Activated effector memory CD4-positive, alpha-beta T cell treated with anti-CD3 and anti-CD28 coated beads, Interleukin-2, amount 50 U/mL, for 16 hours (primary cell): ENCODE measurements around the gene XKR8.

Experiments
- DNase-seq: peaks from one replicate; pipeline ENCODE4 v3.0.0-alpha.2; 2020

The XKR8 gene, protein sequence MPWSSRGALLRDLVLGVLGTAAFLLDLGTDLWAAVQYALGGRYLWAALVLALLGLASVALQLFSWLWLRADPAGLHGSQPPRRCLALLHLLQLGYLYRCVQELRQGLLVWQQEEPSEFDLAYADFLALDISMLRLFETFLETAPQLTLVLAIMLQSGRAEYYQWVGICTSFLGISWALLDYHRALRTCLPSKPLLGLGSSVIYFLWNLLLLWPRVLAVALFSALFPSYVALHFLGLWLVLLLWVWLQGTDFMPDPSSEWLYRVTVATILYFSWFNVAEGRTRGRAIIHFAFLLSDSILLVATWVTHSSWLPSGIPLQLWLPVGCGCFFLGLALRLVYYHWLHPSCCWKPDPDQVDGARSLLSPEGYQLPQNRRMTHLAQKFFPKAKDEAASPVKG

DNA sequence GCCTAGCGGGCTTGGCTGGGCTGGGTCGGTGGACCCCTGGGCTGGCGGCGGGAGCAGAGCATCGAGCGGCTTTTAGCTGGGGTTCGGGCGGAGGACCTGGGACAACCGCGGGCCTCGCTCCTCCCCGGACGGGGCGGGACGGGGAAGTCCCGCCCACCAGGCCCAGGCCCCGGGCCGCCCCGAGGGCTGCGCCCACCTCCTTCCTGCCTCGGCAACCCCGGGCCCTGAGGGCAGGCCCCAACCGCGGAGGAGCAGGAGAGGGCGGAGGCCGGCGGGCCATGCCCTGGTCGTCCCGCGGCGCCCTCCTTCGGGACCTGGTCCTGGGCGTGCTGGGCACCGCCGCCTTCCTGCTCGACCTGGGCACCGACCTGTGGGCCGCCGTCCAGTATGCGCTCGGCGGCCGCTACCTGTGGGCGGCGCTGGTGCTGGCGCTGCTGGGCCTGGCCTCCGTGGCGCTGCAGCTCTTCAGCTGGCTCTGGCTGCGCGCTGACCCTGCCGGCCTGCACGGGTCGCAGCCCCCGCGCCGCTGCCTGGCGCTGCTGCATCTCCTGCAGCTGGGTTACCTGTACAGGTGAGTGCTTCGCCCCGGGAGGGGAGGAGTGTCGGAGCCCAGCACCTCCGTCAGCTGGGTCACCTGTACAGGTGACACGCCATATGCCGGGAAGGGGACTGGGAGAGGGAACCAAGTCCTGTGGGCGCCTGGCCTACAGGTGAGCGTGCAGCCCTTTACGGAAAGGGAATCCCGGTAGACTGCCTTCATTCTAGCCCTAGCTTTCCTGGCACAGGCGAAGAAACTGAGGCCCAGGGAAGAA, at the start of gene XKR8:
Gene XKR8 (plus strand): TSS at position 182 of the 812 bp plus-strand sequence. CDS start 97 bp downstream, at position 279.
- peak; percentile 95 for DNase-seq

GRCh38 chr1:27912429-27912828, 47.3 kb upstream of the XKR8 start:
- no peak for DNase-seq

- DNase-seq: no peak
These were observed 44.6 kb upstream of the XKR8 start for GRCh38 chr1:27915082-27915575.

GRCh38 chr1:27922272-27922671, 37.5 kb upstream of the XKR8 start:
- no peak for DNase-seq

- peak; percentile 39 for DNase-seq
These were observed 31.4 kb upstream of the XKR8 start for GRCh38 chr1:27928216-27928954.

GRCh38 chr1:27931184-27931583, 28.6 kb upstream of the XKR8 start:
- DNase-seq: no peak

DNA sequence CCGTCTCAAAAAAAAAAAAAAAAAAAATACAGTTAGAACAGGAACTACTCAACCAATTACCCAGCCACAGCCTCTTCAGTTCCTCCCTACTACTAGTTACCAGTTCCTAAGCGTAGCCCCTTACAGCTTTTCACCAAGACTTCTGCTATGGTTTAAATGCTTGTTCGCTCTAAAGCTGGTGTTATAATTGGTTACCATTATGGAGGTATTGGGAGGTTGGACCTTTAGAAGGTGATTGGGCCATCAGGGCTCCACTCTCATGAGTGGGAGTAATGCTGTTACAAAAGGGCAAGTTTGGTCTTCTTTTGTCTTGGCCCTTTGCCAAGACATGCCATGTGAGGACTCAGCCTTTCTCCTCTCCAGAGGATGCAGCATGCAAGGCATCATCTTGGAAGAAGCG, 28.0 kb upstream of the XKR8 start:
- DNase-seq: no peak

DNA sequence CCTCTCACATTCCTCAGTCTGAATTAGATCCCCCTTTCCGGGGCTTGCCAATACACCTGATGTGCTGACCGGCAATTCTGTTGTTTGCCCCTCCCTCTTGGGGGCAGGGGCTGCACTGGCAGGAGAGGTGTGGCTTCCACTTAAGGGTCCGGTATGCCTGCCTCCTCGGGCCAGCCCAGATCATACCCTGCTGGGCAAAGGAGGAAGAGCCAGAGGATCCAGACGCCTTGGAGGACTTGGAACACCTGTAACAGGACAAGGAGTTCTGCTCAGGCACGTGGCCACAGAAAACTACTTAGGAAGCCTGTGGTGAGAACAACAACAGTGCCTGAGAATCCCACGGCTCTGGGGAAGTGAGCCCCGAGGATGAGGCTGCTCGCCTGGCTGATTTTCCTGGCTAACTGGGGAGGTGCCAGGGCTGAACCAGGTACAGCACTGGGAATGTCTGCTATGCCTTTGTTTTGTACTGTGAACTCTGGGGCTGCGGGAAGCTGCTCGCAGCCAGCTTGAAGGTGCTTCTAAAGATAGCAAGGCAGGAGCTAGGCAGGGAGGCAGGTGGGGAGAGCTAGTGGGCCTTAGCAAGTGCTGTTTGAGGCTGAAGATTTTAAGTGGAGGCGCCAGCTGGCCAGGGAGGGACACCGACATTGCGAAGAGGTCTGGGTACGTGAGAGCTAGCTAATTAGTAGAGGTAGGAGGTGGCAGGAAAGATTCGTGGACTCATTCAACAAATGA, 24.8 kb upstream of the XKR8 start, which contains the start of gene SMPDL3B:
Gene SMPDL3B (plus strand): TSS at position 183 of the 732 bp plus-strand sequence. CDS start 184 bp downstream, at position 367.
- DNase-seq: no peak

DNA sequence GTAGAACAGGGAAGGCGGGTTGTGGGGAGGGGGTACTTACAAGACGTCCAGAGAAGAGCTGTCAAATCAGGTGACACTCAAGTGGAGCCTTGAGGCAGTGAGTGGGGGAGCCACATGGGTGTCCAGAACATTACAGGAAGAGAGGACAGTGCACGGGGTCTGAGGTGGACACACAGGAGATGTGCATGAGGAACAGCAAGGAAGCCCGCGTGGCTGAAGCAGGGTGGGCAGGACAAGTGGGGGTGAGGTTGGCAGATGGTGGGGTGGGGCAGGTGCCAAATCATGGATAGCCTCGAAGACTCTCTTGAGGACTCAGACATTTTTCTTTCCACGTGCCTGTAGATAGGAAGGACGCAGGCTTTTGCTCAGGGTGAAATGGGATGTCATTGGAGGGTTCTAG, 24.1 kb upstream of the XKR8 start:
- no peak for DNase-seq

DNA sequence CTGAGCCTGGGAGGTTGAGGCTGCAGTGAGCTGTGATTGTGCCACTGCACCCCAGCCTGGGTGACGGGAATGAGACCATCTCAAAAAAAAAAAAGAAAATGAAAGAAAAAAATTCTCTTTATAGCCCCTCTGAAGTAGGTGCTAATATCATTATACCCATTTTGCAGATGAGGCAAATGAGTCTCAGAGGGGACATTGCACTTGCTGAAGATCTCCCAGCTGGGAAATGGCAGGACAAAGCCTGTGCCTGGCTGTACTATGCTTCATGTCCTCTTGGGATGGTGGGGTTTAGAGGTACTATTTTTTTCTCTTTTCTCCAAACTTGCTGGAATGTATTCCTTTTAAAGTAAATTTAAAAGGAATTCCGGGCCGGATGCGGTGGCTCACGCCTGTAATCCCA, 23.4 kb upstream of the XKR8 start:
- no peak for DNase-seq

GRCh38 chr1:27937524-27937836, 22.3 kb upstream of the XKR8 start:
- DNase-seq: no peak

GRCh38 chr1:27938488-27938887, 21.3 kb upstream of the XKR8 start:
- no peak for DNase-seq

- DNase-seq: peak; percentile 88
These were observed 19.5 kb upstream of the XKR8 start for GRCh38 chr1:27940297-27940696.

DNA sequence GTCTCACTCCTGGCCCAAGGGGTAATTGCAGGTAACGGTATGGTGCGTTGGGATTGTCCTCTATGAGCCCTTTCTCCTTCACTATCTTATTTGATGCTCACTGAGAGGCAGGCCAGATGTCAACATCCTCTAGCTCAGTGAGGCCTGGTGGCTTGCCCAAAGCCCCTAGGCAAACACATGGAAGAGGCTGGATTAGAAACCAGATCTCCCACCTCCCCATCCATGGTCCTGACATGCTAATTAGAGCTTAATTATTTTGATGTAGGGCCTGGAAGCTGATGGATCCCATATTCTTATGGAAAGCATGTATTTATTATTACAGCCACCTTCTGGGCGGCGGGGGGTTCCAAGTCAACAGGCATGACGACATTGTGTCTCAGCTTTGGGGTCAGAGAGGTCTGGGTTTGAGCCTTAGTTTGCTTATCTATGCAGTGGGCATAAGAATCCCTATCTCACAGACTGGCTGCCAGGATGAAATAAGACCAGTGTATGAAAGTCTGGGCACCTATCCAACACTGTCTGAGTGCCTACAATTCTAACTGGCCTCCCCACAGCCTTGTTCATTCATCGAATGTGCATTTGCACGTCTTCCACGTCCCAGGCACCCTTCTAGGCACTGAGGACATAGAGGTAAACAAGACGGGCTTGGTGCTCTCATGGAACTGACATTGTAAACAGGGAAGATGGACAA, 18.8 kb upstream of the XKR8 start:
- DNase-seq: no peak

GRCh38 chr1:27941671-27942540, 17.9 kb upstream of the XKR8 start:
- no peak for DNase-seq

GRCh38 chr1:27945020-27945419, 14.8 kb upstream of the XKR8 start:
- DNase-seq: no peak

DNA sequence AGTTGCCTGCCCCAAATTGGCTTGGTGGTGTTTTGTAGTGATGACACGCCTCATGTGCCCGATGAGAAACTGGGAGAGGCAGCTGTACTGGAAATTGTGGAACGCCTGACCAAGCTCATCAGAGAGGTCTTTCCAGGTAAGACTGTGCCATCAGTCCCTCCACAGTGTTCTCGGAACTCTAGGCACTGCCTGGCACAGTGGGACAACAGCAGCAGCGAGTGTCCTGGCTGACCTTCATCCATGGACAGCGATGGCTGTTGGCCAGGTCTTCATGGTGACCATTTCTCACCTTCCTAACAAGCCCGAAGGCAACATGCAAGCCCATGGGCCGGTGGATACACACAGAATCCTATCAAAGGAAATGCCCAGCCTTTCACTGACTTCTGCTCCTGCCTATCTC, 10.7 kb upstream of the XKR8 start:
- DNase-seq: no peak

DNA sequence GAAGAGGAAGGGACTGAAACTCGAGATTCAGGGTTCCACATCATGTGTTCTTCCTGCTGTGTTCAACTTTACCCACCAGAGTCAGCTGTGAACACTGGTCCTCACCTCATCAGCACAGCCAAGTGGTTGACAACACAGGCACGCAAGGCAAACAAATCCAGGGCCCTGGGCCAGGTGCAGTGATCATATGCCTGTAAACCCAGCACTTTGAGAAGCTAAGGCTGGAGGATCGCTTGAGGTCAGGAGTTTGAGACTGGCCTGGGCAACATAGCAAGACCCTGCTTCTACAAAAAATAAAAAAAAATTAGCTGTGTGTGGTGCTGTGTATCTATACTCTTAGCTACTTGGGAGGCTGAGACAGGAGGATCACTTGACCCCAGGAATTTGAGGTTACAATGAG, 8.4 kb upstream of the XKR8 start:
- DNase-seq: no peak

DNA sequence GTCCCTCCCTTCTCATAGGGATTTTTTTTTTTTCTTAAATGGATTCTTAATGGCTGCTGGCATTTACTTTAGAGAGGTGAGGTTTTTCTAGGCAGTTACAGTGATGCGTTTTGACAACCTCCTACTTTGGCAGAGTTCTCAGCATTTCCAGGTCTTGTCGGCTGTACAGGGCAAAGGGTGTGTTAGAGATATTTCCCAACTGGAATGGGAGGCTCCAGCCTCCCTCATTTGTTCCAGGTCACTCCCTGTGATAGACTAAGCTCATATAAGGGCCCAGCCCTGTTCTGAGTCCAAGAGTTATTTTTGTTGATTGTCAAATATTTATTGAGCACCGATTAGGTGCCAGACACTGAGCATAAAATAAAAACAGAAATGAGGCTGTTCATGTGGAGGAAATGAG, 7.6 kb upstream of the XKR8 start:
- DNase-seq: no peak

DNA sequence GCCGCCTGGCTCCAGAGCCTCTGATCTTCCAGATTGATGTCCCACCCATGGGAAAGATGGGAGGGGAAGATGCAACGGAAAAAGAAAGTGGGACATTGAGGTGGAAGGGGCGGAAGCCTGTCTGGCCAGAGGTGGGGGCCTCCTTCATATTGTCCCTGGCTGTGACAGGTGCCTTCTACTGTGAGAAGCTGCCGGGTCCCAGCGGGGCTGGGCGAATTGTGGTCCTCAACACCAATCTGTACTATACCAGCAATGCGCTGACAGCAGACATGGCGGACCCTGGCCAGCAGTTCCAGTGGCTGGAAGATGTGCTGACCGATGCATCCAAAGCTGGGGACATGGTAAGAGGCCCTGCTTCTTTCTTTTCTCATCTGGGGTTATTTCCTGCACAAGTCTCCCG, 5.6 kb upstream of the XKR8 start:
- DNase-seq: no peak

DNA sequence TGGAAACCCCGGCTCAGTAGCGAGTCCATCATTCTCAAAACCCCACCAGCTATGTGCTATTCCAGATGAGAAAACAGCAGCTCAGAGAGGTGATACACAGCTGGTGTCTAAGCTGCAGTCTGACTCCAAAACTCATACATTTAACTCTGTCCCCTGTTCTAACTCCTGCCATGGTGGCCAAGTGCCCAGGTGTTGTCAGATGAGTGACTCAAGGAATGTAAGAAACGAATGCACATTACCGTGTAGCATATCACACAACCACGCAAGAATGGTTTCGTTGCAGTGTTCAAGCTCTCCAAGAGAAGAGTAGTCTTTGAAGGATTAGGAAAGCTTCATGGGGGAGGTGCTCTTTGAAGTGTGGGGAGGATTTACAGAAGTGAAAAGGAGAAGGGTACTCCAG, 4.7 kb upstream of the XKR8 start:
- DNase-seq: no peak
